NCI-H526 treated with DMSO at 0.1 percent for 48 hours (cell line): Measurements from ENCODE around the gene CIZ1.

ENCODE experiments used
- DNase-seq: peaks from one replicate; lab custom pipeline; 2025; lab: John Stamatoyannopoulos, UW

Gene CIZ1

GRCh38 chr9:128162215-128163026 is 29.0 kb downstream of the CIZ1 start:
- no peak for DNase-seq

- no peak for DNase-seq
These were observed 30.0 kb downstream of the CIZ1 start for GRCh38 chr9:128161215-128161902.

DNA sequence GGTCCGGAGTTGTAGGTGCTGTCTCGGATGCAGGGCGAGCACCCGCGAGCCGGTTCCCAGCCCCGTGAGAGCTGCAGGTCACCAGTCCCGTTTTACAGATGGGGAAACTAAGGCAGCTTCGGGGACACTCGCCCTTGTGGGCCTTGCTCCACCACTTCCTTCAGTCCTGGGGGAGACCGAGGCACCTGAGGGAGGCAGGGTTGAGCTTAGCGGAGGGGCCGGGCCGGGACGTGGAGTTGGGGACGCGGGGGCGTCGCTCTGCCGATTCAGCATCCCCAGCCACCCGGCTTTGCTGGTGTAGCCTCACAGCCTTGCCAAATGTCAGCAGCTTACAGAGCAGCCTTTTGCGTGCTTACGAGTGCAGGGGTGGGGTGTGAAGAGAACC is 30.8 kb downstream of the CIZ1 start:
- no peak for DNase-seq

DNA sequence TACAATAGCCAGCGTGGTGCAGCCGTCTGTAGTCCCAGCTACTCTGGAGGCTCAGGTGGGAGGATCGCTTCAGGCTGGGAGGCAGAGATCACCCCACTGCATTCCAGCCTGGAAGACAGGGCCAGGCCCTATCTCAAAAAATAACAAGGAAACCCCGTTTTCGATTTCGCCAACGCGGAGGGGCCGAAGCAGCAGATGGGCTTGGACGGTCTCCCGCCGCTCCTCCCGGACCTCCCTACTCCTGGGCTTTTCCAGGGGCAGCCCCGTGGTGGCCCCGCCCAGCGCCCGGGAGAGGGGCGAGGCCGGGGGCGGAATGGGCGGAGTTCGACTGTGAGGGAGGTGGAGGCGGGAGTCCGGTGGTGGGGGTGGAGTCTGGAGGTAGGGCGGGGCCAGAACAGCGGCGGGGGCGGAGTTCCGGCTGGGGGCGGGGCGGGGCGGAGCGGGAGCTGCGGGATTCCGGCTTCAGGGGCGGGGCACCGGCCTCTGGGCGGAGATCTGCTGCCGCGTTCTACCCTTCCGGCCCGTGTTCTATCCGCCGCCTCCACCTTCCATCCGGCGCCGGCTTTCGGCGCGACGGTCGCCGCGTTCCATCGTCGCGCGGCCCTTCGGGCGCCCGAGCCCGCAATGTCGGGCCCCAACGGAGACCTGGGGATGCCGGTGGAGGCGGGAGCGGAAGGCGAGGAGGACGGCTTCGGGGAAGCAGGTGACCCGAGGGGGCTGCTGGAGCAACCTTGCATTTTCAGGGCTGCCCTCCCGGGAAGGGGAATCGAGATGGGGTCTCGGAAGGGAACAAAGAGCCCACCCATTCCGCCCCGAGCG is 31.4 kb downstream of the CIZ1 start, which contains the start of gene BBLN:
Gene BBLN, plus strand, starts transcription at position 482 of the 819 bp plus-strand sequence. Its CDS starts 143 bp downstream, at position 625.
- DNase-seq = peak; percentile 67

DNA sequence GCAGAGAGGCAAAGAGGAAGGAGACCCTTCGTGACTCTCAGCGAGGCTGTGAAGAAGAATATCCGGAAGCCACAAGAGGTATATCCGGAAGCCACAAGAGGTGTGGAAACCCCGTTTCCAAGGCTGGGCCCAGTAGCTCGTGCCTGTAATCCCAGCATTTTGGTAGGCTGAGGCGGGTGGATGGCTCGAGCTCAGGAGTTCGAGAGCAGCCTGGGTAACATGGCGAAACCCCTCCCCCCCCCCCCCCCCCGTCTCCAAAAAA is 31.9 kb downstream of the CIZ1 start:
- DNase-seq = no peak

DNA sequence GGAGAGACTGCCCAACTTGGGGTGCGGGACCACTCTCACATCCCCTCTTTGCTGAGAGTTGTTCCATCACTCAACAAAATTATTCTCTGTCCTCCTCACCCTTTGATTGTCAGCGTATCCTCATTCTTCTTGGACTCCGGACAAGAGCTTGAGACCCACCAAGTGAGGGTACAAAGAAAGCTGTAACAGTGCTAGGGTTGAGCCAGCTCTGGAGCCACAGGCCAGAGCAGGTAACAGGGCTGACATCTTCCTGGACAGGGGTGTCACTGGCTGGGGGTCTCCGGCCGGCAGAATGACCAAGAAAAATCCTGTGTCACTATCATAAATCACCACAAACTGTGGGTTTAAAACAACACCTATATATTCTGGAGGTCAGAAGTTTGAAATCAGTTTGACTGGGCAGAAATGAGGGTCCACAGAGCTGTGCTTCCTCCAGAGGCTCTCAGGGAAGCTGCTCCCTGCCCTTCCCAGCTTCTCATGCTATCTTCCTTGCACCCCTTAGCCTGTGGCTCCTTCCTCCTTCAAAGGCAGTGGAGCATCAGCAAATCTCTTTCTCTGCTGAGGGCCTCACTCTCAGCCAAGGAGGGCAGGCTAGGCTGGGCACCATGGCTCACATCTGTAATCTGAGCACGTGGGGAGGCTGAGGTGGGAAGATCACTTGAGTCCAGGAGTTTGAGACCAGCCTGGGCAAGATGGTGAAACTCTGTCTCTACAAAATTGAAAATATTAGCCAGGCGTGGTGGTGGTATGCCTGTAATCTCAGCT is 35.5 kb downstream of the CIZ1 start:
- DNase-seq = no peak

DNA sequence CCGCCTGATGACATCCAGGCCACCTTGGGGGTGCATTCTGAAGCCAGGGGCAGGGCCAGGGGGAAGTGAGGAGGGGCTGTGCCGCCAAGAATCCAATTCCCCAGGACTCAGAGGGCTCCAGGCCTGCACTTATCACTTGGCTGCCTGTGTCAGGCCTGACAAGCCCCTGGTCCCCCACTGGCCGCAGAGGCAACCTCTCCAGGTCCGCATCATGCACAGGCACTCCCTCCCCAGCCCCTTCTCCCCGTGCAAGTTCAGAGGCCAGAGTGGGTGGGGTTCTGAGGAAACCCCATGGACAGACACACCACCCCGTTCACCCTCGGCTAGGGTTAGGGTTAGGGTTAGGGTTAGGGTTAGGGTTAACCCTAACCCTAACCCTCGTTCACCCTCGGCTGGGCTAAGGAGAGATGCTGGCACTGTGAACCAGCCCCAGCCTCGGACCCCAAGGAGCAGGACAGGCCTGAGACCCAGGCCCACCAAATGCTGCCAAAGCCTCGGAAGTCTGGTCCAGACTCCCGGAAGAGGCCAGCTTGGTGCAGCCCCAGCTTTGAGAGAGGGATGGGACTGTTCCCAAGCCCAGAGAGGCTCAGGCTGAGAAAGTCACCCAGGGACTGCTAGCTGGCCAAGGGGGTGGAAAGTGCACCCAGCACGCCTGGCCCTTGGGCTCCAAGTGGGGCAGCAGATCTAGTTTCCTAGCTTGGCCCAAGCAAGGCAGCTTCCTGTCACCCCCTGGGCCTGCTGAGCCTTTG is 37.3 kb downstream of the CIZ1 start:
- no peak for DNase-seq

DNA sequence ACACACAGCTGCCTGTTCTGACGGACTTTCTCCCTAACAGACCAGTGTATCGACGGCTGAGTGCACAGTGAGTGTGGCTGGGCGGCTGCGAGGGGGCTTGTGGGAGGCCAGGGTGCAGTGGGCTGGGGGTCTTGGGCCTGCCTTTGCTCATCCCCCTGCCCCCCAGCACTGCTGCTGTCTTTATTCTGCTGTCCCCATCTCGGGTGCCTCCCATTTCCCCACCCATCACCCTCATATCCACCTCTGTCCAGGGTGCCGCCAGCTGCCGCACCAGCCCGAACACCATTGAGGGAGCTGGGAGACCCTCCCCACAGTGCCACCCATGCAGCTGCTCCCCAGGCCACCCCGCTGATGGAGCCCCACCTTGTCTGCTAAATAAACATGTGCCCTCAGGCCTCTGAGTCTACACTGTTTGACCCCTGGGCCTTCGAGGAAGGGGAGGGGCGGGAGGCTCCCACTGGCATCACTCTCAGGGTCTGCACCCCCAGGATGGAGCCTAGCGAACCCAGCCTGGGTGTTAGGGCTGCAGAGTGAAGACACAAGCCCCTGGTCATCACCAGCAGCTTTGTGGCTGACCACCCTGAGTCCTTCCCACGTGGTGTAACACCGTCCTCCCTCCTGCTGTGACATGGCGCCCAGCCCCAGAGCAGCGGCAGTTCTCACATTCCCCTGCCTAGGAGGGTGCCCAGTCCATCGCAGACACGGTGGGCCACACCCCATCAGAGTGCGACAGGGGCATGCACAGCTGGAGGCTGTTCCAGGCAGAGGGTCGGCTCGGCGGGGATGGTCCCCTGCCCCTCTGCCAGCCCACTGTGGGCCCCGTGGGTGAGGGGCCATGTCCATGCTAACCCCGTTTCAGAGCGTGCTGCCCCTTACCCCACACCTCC is 38.1 kb downstream of the CIZ1 start:
- DNase-seq = no peak

- no peak for DNase-seq
These were observed 39.0 kb downstream of the CIZ1 start for GRCh38 chr9:128152133-128153059.

- DNase-seq = no peak
These were observed 39.9 kb downstream of the CIZ1 start for GRCh38 chr9:128151309-128152132.

DNA sequence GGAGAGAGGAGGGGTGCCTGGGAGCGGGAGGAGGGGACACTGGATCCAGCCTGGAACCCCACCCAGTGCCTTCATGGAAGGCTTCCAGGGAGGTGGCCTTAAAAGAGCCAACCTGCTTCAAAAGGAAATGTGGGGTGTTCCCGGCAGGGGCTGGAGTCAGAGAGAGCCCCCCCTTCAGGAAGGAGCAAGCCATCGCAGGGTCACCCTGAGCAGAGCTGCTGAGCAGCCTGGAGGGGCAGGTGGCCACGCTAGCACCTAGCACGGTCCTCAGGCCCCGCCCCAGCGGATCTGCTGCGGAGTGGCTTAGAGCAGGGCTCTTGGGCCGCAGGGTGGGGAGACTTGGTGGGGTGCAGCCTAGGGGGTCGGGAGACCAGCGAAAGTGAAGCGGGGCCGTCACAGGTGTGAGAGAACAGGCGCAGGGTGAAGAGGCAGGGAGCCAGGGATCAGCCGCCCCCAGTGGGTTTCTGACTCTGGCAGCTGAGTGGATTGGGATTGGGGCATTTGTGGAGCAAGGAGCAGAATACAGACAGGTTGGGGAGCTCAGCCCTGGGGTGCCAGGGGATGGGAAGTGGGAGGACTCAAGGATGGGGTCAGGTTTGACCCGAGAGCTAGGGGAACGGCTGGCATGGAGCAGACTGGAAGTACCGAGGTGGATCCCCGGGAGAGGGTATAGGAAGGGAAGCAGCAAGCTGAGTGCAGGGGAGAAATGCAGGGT is 40.6 kb downstream of the CIZ1 start:
- no peak for DNase-seq

DNA sequence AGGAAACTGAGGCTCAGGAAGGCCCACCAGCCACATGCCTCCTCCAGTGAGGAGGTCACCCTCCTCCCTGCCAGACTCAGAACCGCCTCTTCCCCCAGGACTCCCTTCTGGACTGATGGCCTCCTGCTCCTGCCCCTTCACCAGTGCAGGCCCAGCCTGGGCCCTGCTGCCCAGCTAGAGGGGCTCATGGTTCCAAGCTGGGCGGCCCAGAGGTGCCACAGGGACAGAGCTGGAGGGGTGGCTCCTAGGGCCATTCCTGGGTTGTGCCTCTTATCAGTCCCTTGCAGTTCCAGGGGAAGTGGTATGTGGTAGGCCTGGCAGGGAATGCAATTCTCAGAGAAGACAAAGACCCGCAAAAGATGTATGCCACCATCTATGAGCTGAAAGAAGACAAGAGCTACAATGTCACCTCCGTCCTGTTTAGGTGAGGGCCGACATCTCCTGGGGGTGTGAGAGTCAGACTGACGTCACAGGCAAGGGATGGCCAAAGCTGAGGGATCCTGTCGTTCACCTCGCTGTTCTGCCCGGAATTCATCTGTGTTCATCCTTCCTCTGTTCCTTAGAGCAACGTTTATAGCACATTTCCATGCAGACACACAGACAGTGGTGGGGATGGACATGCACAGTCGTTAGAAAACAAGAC is 41.3 kb downstream of the CIZ1 start:
- DNase-seq = no peak

- DNase-seq = no peak
These were observed 42.2 kb downstream of the CIZ1 start, which contains the start of gene LCN2 for GRCh38 chr9:128149001-128149701. TSS of gene LCN2 (plus strand) at chr9:128149453. CDS start at chr9:128149526, 73 bp downstream.

DNA sequence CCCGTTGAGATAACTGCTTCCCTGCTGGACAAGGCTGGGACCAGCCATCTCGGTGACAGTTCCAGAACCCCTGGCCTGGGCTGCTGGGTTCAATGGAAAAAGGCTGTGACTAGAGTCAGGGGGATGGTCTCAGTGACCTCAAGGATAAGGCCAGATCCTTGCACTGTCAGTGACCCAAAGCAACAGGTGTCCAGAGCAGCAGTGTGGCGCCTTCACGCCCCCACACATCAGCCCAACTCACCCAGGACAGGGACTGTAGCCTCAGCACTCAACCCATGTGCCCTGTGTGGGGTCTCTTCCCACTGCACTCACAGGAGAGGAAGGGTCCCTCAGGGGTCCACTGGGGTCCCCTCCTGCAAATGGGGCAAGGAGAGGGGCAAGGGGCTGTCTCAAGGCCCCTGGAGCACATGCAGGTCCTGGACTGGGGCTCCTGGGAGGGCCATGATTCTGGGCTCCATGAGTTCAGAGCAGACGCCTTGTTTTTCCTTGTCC is 42.8 kb downstream of the CIZ1 start:
- DNase-seq = no peak

GRCh38 chr9:128146591-128147120 is 44.7 kb downstream of the CIZ1 start:
- DNase-seq = no peak

- DNase-seq = no peak
These were observed 45.4 kb downstream of the CIZ1 start for GRCh38 chr9:128145951-128146351.
